ENCODE measurements around the gene DPY19L1. TPM values are rescaled to one million over a fixed set of nuclear protein-coding genes. Genes with fewer than 3 reads are reported as not detected.
"Not testable (repeated sequence)": the region's sequence is repeated elsewhere in the genome, so short reads cannot be mapped to it uniquely, and the experiment has no call there.

Gene DPY19L1
- 10 to 100 TPM in 11 of 12 donors, not detected in 1; 18.4 to 32.5 (median 24.1) TPM for polyA plus RNA-seq (ENCODE audit: insufficient read length in 12 of 12)
- long read RNA-seq, donor 1, full-length matches to known transcripts = 4 of 4 reads
- long read RNA-seq, donor 1, partial matches to known transcripts = 0 of 4 reads
- long read RNA-seq, donor 1, other reads (novel, unspliced or antisense) = 0 of 4 reads
- long read RNA-seq, donor 2, full-length matches to known transcripts = 3 of 3 reads
- long read RNA-seq, donor 2, partial matches to known transcripts = 0 of 3 reads
- long read RNA-seq, donor 2, other reads (novel, unspliced or antisense) = 0 of 3 reads
- long read RNA-seq, donor 3, full-length matches to known transcripts = 1 of 1 reads
- long read RNA-seq, donor 3, partial matches to known transcripts = 0 of 1 reads
- long read RNA-seq, donor 3, other reads (novel, unspliced or antisense) = 0 of 1 reads
- long read RNA-seq, donor 4, full-length matches to known transcripts = 1 of 1 reads
- long read RNA-seq, donor 4, partial matches to known transcripts = 0 of 1 reads
- long read RNA-seq, donor 4, other reads (novel, unspliced or antisense) = 0 of 1 reads
- long read RNA-seq, donor 5, full-length matches to known transcripts = 4 of 4 reads
- long read RNA-seq, donor 5, partial matches to known transcripts = 0 of 4 reads
- long read RNA-seq, donor 5, other reads (novel, unspliced or antisense) = 0 of 4 reads
- long read RNA-seq, donor 6, full-length matches to known transcripts = 1 of 1 reads
- long read RNA-seq, donor 6, partial matches to known transcripts = 0 of 1 reads
- long read RNA-seq, donor 6, other reads (novel, unspliced or antisense) = 0 of 1 reads
- long read RNA-seq, donor 7, full-length matches to known transcripts = 3 of 3 reads
- long read RNA-seq, donor 7, partial matches to known transcripts = 0 of 3 reads
- long read RNA-seq, donor 7, other reads (novel, unspliced or antisense) = 0 of 3 reads
- long read RNA-seq, donor 8, full-length matches to known transcripts = 1 of 1 reads
- long read RNA-seq, donor 8, partial matches to known transcripts = 0 of 1 reads
- long read RNA-seq, donor 8, other reads (novel, unspliced or antisense) = 0 of 1 reads
- long read RNA-seq, donor 9 = 0 reads
- long read RNA-seq, donor 10, full-length matches to known transcripts = 1 of 1 reads
- long read RNA-seq, donor 10, partial matches to known transcripts = 0 of 1 reads
- long read RNA-seq, donor 10, other reads (novel, unspliced or antisense) = 0 of 1 reads
- long read RNA-seq, donor 11, full-length matches to known transcripts = 3 of 3 reads
- long read RNA-seq, donor 11, partial matches to known transcripts = 0 of 3 reads
- long read RNA-seq, donor 11, other reads (novel, unspliced or antisense) = 0 of 3 reads

- no peak for DNase-seq
Observed at GRCh38 chr7:35037211-35037525, at the start of gene DPY19L1. Gene DPY19L1, minus strand, starts transcription at chr7:35037485. Its CDS starts 91 bp downstream, at chr7:35037394.

DNA sequence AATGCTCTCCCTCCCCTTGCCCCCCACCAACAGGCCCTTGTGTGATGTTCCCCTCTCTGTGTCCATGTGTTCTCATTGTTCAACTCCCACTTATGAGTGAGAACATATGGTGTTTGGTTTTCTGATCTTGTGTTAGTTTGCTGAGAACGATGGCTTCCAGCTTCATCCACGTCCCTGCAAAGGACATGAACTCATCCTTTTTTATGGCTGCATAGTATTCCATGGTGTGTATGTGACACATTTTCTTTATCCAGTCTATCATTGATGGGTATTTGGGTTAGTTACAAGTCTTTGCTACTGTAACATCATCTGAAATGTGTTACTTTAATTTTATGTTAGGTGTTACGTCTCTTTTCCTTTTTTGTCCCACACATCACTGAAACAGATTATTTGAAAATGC lies 42.2 kb upstream of the DPY19L1 start:
- not testable (repeated sequence) for DNase-seq

GRCh38 chr7:35074008-35074407 lies 36.7 kb upstream of the DPY19L1 start:
- not testable (repeated sequence) for DNase-seq

GRCh38 chr7:35072950-35073827 lies 35.9 kb upstream of the DPY19L1 start:
- not testable (repeated sequence) for DNase-seq

DNA sequence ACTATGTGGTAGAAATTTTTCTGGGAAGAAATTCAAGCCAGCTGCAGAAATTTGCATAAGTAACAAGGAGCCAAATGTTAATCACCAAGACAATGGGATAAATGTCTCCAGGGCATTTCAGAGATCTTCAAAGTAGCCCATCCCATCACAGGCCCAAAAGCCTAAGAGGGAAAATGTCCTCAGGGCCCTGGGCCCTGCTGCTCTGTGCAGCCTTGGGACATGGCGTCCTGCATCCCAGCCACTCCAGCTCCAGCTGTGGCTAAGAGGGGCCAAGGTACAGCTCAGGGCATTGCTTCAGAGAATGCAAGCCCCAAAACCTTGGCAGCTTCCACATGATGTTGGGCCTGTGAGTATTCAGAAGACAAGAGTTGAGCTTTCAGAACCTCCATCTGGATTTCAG lies 31.8 kb upstream of the DPY19L1 start:
- DNase-seq = not testable (repeated sequence)

DNA sequence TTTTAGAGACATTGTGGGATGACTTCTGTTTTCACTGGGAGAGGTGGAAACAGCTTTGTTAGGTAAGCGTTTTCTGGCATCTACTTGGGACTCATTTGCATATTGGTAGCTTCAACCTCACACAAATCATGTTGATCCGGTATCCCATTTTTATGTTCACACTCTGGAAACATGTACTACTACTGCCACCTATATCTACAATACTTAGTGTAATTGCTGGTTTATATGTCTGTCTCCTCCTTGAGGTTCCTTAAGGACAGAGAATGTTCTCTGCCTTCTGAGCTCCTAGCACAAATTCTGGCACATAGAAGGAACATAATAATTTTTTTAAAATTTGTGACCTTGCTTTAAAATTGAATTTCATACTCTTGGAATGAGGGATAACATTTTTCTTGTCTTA lies 28.1 kb upstream of the DPY19L1 start:
- not testable (repeated sequence) for DNase-seq

- not testable (repeated sequence) for DNase-seq
Observed at GRCh38 chr7:35058571-35058970, 21.3 kb upstream of the DPY19L1 start.

GRCh38 chr7:35057505-35058451 lies 20.5 kb upstream of the DPY19L1 start:
- not testable (repeated sequence) for DNase-seq

- not testable (repeated sequence) for DNase-seq
Observed at GRCh38 chr7:35055733-35056132, 18.4 kb upstream of the DPY19L1 start.

- not testable (repeated sequence) for DNase-seq
Observed at GRCh38 chr7:35053488-35054175, 16.3 kb upstream of the DPY19L1 start.

- DNase-seq = not testable (repeated sequence)
Observed at GRCh38 chr7:35048390-35048789, 11.1 kb upstream of the DPY19L1 start.

DNA sequence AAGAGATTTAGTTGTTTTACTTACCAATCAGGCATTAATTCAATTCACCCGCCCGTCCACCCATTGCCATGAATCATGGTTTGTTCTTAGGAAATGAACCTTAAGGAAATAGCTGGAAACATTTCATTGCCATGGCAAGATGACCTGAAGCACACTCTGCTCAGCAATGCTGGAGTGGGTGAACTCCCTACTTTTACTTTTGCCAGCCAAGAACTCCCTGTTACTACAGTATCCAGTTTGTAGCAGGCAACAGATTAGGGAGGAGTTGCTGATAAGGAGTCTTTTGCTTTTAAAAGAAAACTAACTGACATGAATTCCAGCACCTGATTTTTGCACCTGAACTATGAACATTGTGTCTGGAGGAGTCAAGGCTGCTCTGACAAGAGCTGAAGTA lies 10.6 kb upstream of the DPY19L1 start:
- not testable (repeated sequence) for DNase-seq

DNA sequence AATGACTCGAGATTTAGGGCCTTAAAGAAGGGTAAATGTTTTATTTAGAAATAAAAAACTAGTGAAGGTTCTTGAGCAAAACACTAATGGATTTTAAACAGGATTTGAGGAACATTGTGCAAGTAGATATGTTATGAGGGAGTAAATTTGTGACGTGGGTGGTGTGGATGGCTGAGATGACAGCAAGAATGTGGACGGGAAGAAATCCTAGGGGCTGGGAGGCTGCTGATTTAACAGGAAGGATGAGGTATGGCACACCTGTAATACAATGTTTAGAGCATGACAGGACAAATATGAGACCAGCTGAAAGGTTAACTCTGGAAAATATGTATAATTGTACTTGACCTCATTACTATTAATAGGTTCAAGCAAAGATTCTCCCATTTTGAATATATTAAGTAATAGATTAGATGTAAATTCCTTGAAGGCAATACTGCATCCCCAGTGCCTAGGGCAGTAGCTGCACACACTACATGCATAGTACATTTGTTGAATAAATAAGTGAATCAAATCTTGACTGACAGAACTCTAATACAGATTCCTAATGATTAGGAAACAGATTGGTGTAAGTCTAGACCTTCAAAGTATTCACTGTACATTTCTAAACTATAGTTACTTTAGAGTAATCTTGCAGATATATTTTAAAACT lies 10.1 kb upstream of the DPY19L1 start:
- DNase-seq = not testable (repeated sequence)

- DNase-seq = not testable (repeated sequence)
Observed at GRCh38 chr7:35043301-35043700, 6.0 kb upstream of the DPY19L1 start.

GRCh38 chr7:35040906-35041305 lies 3.6 kb upstream of the DPY19L1 start:
- DNase-seq = no peak

DNA sequence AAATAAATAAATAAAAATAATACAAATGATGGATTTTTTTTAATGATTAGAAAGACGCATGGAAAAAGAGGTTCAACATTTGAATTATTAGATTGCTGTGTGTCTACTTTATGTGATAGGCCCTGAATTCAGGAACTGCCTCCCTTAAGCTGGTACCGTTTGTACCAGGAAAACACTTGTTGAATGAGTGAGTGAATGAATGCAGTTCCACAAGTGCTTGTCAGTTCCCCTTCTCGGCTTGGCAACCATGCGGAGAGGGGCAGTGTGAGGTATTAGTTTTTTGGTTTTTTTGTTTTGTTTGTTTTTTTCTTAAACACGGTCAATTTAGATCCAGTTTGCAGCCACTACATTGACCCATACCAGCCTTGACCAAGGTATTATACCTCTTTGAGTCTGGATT lies 2.1 kb upstream of the DPY19L1 start:
- DNase-seq = no peak

DNA sequence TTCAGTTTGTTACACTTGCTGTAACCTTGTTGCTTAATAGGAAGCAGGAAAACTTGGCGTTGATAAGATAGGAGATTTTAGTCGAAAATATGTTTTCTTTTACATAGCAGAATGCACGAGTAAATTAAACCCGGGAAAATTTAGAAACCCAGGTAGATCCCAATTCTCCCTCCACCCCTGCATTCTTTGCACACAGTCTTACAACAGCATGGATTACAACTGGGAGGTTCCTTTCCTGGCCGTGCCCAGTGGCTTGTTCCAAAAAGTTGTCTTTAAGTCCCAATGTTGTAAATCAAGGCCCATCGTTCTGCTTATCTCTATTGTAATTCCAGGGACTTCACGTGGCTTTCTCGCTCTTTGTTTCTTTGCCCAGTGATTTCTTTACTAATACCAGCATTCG lies 1.1 kb upstream of the DPY19L1 start:
- no peak for DNase-seq

Measured in muscle of arm (tissue), 14 donors.